Fibroblast of lung (primary cell): ENCODE measurements around the gene WDR4. TPM values are rescaled to one million over a fixed set of nuclear protein-coding genes. Genes with fewer than 3 reads are reported as not detected.
"Not testable (repeated sequence)": the region's sequence is repeated elsewhere in the genome, so short reads cannot be mapped to it uniquely, and the experiment has no call there.

Source experiments
- DNase-seq, 2 donors: peaks; one replicate each; pipeline versions ENCODE4 v3.0.0 to v3.0.0-alpha.2; 2010; ENCODE audit warnings: low read depth in 2 of 2
- H2AFZ ChIP-seq: 2 replicates; pipeline ENCODE4 v1.5.1; 2012; ENCODE audit warnings: low read length, control low read depth, inconsistent platforms
- H3K27ac ChIP-seq: 2 replicates; pipeline ENCODE4 v1.5.1; 2011; ENCODE audit warnings: low read length, control low read depth; ENCODE audit not compliant: insufficient read depth
- H3K27me3 ChIP-seq: 2 replicates; pipeline ENCODE4 v1.5.1; 2011; ENCODE audit warnings: mild to moderate bottlenecking, low read length; ENCODE audit not compliant: control insufficient read depth, insufficient read depth
- H3K36me3 ChIP-seq: 2 replicates; pipeline ENCODE4 v1.5.1; 2011; ENCODE audit warnings: low read length; ENCODE audit not compliant: control insufficient read depth, insufficient read depth
- H3K4me1 ChIP-seq: 2 replicates; pipeline ENCODE4 v1.5.1; 2011; ENCODE audit warnings: low read length; ENCODE audit not compliant: control insufficient read depth, insufficient read depth; ENCODE audit errors: extremely low read depth
- H3K4me2 ChIP-seq: 2 replicates; pipeline ENCODE4 v1.5.1; 2011; ENCODE audit warnings: low read length, control low read depth; ENCODE audit not compliant: insufficient read depth; ENCODE audit errors: extremely low read depth
- H3K4me3 ChIP-seq, 4 experiments: fragments of 200-600 bp in 1 of 4; sonication (generic) in 1 of 4; replicated peaks in 1 of 4; 2 replicates each; pipeline ENCODE4 v1.5.1; 2011 to 2016; ENCODE audit warnings: low read length in 4 of 4, low read depth in 3 of 4, mild to moderate bottlenecking in 3 of 4, control low read depth in 2 of 4, inconsistent platforms in 1 of 4, mixed read lengths in 1 of 4; ENCODE audit not compliant: insufficient read depth in 1 of 4; ENCODE audit errors: control extremely low read depth in 1 of 4
- H3K79me2 ChIP-seq: 2 replicates; pipeline ENCODE4 v1.5.1; 2012; ENCODE audit warnings: mild to moderate bottlenecking, low read length, inconsistent platforms; ENCODE audit not compliant: control insufficient read depth, insufficient read depth
- H3K9ac ChIP-seq: 2 replicates; pipeline ENCODE4 v1.5.1; 2011; ENCODE audit warnings: mild to moderate bottlenecking, low read length, control low read depth; ENCODE audit not compliant: insufficient read depth
- H3K9me3 ChIP-seq: 2 replicates; pipeline ENCODE4 v1.5.1; 2012; ENCODE audit warnings: low read depth, low read length; ENCODE audit not compliant: control insufficient read depth, insufficient read depth
- H4K20me1 ChIP-seq: 2 replicates; pipeline ENCODE4 v1.5.1; 2011; ENCODE audit warnings: low read length; ENCODE audit not compliant: control insufficient read depth, insufficient read depth; ENCODE audit errors: extremely low read depth
- EZH2 ChIP-seq: IDR thresholded peaks from 2 replicates; pipeline ENCODE4 v1.5.1; 2012; ENCODE audit warnings: low read length, control low read depth, mild to moderate bottlenecking; ENCODE audit errors: missing control alignments
- polyA plus RNA-seq, 2 donors: library from polyadenylated mRNA; depleted of rRNA in 1 of 2; stranded (reverse) in 1 of 2; unstranded in 1 of 2; fragments of >200 nt; gene quantifications; 2 replicates each; pipeline ENCODE4 v1.2.1, GENCODE V29; 2011 to 2012; ENCODE audit warnings: missing spikeins in 1 of 2
- total RNA-seq: library from RNA; depleted of rRNA; stranded (reverse); fragments of >200 nt; gene quantifications from 2 replicates; pipeline ENCODE4 v1.2.1, GENCODE V29; 2014
- TF ChIP-seq, protein P1 (sequence below), 2 donors: IDR thresholded peaks in 1 of 2; conservative IDR thresholded peaks in 1 of 2; 1 replicate in 1 of 2; 2 replicates in 1 of 2; pipeline ENCODE4 v1.5.1; 2011 to 2012; ENCODE audit warnings: low read length in 2 of 2, control low read depth in 1 of 2, inconsistent platforms in 1 of 2, low read depth in 1 of 2, mild to moderate bottlenecking in 1 of 2

WDR4 gene
- total and polyA plus RNA-seq, 2 donors (not counting 1 experiment from before 2014, with no cell fraction given): 8.2 to 10.2 TPM

DNA sequence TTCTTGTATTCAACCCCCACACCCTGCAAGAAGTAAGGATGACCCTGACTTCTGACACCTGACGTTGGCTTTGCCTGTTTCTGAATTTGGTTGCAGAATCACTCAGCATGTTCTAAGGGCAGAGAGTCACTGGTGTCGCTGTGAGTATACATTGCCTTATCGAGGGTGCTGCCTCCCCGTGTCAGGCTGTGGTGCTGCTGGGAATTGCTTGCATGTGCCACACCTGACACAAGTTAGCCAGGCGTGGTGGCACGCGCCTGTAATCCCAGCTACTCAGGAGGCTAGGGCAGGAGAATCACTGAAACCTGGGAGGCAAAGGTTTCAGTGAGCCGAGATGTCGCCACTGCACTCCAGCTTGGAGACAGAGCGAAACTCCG lies 45.9 kb downstream of the WDR4 start:
- Histone ChIP-seq H3K9ac (no peak overlapping the region), H3K4me3 (no peak overlapping the region), H3K4me2 (no peak overlapping the region), H3K36me3 (no peaks in the 10 kb centered on the region), H3K4me1 (no peaks in the 10 kb centered on the region), H3K27ac (no peak overlapping the region), H3K9me3 (no peaks in the 10 kb centered on the region), H3K27me3 (no peaks in the 10 kb centered on the region), H4K20me1 (no peaks in the 10 kb centered on the region), H3K79me2 (no peaks in the 10 kb centered on the region), H2AFZ (no peak overlapping the region)
- TF ChIP-seq, protein P1, sequence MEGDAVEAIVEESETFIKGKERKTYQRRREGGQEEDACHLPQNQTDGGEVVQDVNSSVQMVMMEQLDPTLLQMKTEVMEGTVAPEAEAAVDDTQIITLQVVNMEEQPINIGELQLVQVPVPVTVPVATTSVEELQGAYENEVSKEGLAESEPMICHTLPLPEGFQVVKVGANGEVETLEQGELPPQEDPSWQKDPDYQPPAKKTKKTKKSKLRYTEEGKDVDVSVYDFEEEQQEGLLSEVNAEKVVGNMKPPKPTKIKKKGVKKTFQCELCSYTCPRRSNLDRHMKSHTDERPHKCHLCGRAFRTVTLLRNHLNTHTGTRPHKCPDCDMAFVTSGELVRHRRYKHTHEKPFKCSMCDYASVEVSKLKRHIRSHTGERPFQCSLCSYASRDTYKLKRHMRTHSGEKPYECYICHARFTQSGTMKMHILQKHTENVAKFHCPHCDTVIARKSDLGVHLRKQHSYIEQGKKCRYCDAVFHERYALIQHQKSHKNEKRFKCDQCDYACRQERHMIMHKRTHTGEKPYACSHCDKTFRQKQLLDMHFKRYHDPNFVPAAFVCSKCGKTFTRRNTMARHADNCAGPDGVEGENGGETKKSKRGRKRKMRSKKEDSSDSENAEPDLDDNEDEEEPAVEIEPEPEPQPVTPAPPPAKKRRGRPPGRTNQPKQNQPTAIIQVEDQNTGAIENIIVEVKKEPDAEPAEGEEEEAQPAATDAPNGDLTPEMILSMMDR (conservative IDR thresholded peaks at IDR 0.05 in 1 of 2, IDR thresholded peaks at IDR 0.05 in 1 of 2; ENCODE audit: low read depth in 1 of 2, low read length in 2 of 2): no peak
- no peak for TF ChIP-seq EZH2
- DNase-seq: peak in 1 of 2 donors; percentile 6

DNA sequence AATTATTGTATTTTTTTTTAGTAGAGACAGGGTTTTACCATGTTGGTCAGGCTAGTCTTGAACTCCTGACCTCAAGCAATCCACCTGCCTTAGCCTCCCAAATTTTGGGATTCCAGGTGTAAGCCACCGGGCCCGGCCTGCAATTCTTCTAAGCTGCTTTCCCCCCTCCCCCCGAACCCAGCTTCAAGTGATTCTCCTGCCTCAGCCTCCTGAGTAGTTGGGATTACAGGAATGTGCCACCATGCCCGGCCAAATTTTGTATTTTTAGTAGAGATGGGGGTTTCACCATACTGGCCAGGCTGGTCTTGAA lies 47.1 kb downstream of the WDR4 start:
- H3K4me1 ChIP-seq, H3K79me2 ChIP-seq, H3K4me3 ChIP-seq, H3K9me3 ChIP-seq, H3K27me3 ChIP-seq, H2AFZ ChIP-seq, H3K4me2 ChIP-seq, H4K20me1 ChIP-seq, H3K36me3 ChIP-seq, H3K27ac ChIP-seq, H3K9ac ChIP-seq, DNase-seq: not testable (repeated sequence)

DNA sequence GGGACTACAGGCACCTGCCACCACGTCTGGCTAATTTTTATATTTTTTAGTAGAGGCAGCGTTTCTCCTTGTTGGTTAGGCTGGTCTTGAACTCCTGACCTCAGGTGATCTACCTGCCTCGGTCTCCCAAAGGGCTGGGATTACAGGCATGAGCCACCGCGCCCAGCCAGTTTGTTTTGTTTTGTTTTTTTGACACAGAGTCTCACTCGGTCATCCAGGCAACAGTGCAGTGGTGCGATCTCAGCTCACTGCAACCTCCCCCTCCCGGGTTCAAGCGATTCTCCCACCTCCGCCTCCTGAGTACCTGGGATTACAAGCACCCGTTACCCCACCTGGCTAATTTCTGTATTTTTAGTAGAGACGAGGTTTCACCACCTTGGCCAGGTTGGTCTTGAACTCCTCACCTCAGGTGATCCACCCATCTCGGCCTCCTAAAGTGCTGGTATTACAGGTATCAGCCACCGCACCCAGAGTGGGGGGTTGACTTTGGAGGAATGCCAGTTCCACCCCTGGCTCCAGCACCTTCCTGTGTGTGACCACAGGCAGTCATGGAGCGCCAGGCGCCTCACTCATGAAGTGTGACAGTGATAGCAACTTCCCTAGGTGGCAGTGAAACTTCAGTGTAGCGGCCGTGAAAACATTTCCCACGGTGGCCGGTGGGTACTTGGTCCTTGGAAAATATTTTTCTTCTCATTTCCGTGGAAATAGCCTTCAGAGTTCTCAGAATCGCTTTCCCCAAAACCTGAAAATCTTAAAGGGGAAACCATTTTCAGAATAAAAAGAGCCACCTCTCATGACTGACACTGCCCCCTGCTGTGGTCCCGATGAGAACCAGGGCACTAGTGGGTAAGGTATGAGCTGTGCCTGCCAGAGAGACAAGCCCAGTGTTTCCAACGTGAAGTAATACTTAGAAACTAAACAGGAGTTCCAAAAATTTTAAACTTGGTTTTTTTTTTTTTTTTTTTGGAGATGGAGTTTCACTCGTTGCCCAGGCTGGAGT lies 48.6 kb downstream of the WDR4 start:
- TF ChIP-seq EZH2: no peak
- TF ChIP-seq, protein P1 (conservative IDR thresholded peaks at IDR 0.05 in 1 of 2, IDR thresholded peaks at IDR 0.05 in 1 of 2; ENCODE audit: low read depth in 1 of 2, low read length in 2 of 2): peak in 1 of 2 donors; percentile 14
- no peak overlapping the region for H3K9ac ChIP-seq
- H4K20me1 ChIP-seq: no peaks in the 10 kb centered on the region
- H3K79me2 ChIP-seq: no peaks in the 10 kb centered on the region
- H3K27ac ChIP-seq: no peak overlapping the region
- no peak overlapping the region for H3K4me3 ChIP-seq
- no peaks in the 10 kb centered on the region for H3K9me3 ChIP-seq
- no peak overlapping the region for H3K4me2 ChIP-seq
- H2AFZ ChIP-seq: no peak overlapping the region
- no peaks in the 10 kb centered on the region for H3K27me3 ChIP-seq
- DNase-seq: no peak
- H3K36me3 ChIP-seq: no peaks in the 10 kb centered on the region
- no peaks in the 10 kb centered on the region for H3K4me1 ChIP-seq
